ENCODE data around the gene ZNF606. TPM values are rescaled to one million over a fixed set of nuclear protein-coding genes. Genes with fewer than 3 reads are reported as not detected.

Gene ZNF606
- 54.4 and 55.6 TPM in 2 replicates for total RNA-seq (2014; rRNA removed; shearing (Covaris generic))
- 11.4 and 13.6 TPM in 2 replicates for polyA plus RNA-seq (2016; fragmentation: Nextera tagmentation; extraction: Ambion mirVana)
- long read RNA-seq, partial matches to known transcripts: 0 of 5 reads
- long read RNA-seq, other reads (novel, unspliced or antisense): 0 of 5 reads

GRCh38 chr19:58002384-58003173 is at the start of gene ZNF606:
TSS of gene ZNF606 (minus strand) at chr19:58002820. CDS start at chr19:58001319, 1,501 bp downstream.
- Mint-ChIP-seq H3K4me1 (peaks cover 21% of the 10 kb centered on the region), H3K36me3 (ENCODE audit: low read depth) (peaks cover 92% of the 10 kb centered on the region), H3K9me3 (peaks cover 61% of the 10 kb centered on the region), H3K27ac (peak within 1 kb of the TSS; percentile 96), H3K27me3 (ENCODE audit: insufficient read depth, low read depth, poor library complexity) (peaks cover 8% of the 10 kb centered on the region), H3K4me3 (peak within 1 kb of the TSS; percentile 80)
- Histone ChIP-seq H3K36me3 (ENCODE audit: insufficient read depth) (peaks cover 27% of the 10 kb centered on the region), H3K4me3 (peak within 1 kb of the TSS; percentile 92), H3F3A (replicated peaks; ENCODE audit: low read depth) (peaks cover 20% of the 10 kb centered on the region), H2AFZ (peak within 1 kb of the TSS; percentile 97), H3K4me1 (ENCODE audit: insufficient read depth) (peaks cover 18% of the 10 kb centered on the region), H3K4me2 (peak within 1 kb of the TSS; percentile 80), H3K79me2 (replicated peaks; ENCODE audit: insufficient read depth) (peaks cover 56% of the 10 kb centered on the region), H3K9me2 (ENCODE audit: insufficient read depth) (no peaks in the 10 kb centered on the region), H4K20me1 (replicated peaks; ENCODE audit: insufficient read depth) (peaks cover 9% of the 10 kb centered on the region), H3K27ac (ENCODE audit: low read depth) (peak within 1 kb of the TSS; percentile 89), H3K27me3 (ENCODE audit: insufficient read depth) (no peaks in the 10 kb centered on the region)
- DNase-seq (ENCODE audit: low spot score): peak; percentile 94
- peak; percentile 95 for ATAC-seq
- TF ChIP-seq ETS1 (IDR thresholded peaks at IDR 0.05) (peak; percentile 94), ZNF114 (CRISPR knock-in tag; IDR thresholded peaks at IDR 0.05) (no peak), POLR2AphosphoS5 (IDR thresholded peaks at IDR 0.05; ENCODE audit: low read depth) (peak; percentile 93), CREB1 (CRISPR knock-in tag; IDR thresholded peaks at IDR 0.05; ENCODE audit: low read depth) (peak; percentile 81)

GRCh38 chr19:58052256-58052655 is 49.6 kb upstream of the ZNF606 start:
- H3F3A ChIP-seq (replicated peaks; ENCODE audit: low read depth): no peaks in the 10 kb centered on the region
- no peak overlapping the region for H2AFZ ChIP-seq
- no peaks in the 10 kb centered on the region for H3K9me2 ChIP-seq (ENCODE audit: insufficient read depth)
- H3K36me3 ChIP-seq (ENCODE audit: insufficient read depth): no peaks in the 10 kb centered on the region
- no peak overlapping the region for H3K4me3 ChIP-seq
- ATAC-seq (no peak), DNase-seq (ENCODE audit: low spot score) (no peak)
- 0 out of 2 replicates have a peak, but pooled peaks cover 7% of the 10 kb centered on the region for H3K4me1 ChIP-seq (ENCODE audit: insufficient read depth)
- H3K27ac ChIP-seq (ENCODE audit: low read depth): no peak overlapping the region
- Mint-ChIP-seq H3K9me3 (peaks cover 86% of the 10 kb centered on the region), H3K36me3 (ENCODE audit: low read depth) (peaks cover 33% of the 10 kb centered on the region), H3K27ac (no peak overlapping the region), H3K4me3 (no peak overlapping the region), H3K4me1 (no peaks in the 10 kb centered on the region; the same call in 2 of the 3 replicates), H3K27me3 (ENCODE audit: insufficient read depth, low read depth, poor library complexity) (peaks cover 14% of the 10 kb centered on the region)
- H4K20me1 ChIP-seq (replicated peaks; ENCODE audit: insufficient read depth): no peaks in the 10 kb centered on the region
- H3K27me3 ChIP-seq (ENCODE audit: insufficient read depth): no peaks in the 10 kb centered on the region
- H3K4me2 ChIP-seq: no peak overlapping the region
- no peaks in the 10 kb centered on the region for H3K79me2 ChIP-seq (replicated peaks; ENCODE audit: insufficient read depth)
- TF ChIP-seq NANOG (IDR thresholded peaks at IDR 0.05; ENCODE audit: borderline replicate concordance) (no peak), JUNB (IDR thresholded peaks at IDR 0.05; ENCODE audit: unreplicated experiment) (no peak), CTCF (conservative IDR thresholded peaks at IDR 0.05; ENCODE audit: low read depth in 2 of 2) (no peak), CREB1 (CRISPR knock-in tag; IDR thresholded peaks at IDR 0.05; ENCODE audit: low read depth) (no peak), ZNF331 (CRISPR knock-in tag; IDR thresholded peaks at IDR 0.05; ENCODE audit: low read depth) (no peak)

All from GM23338 (cell line).